Measurements from ENCODE around the gene PRM1. TPM values are rescaled to one million over a fixed set of nuclear protein-coding genes. Genes with fewer than 3 reads are reported as not detected.

The PRM1 gene
- total and polyA plus RNA-seq, 2 experiments from 2014 or later = not detected

DNA sequence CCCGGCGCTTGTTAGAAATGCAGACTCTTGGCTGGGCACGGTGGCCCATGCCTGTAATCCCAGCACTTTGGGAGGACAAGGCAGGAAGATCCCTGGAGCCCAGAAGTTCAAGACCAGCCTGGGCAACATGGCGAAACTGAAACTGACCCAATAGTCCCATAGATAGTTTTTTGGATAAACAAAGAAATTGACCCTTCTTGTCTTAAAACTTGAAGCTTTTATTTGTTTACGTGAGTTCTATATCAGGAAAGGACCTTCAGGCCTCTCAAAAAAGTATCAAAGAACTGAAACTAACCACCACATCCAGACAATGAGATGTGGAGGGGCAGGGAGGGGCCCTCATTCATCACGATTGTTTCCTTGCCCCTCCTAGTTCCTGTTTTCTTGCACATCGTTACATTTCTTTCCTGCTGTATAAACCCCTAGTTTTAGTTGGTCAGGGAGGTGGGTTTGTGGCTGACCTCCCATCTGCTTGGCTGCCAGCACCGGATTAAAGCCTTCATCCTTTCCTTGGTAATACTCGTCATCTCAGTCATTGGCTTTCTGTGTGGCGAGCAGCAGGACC lies 29.9 kb upstream of the PRM1 start:
- Histone ChIP-seq H3K4me1 (ENCODE audit: low read depth) (no peaks in the 10 kb centered on the region), H3K4me3 (no peak overlapping the region), H3K27me3 (peaks cover 8% of the 10 kb centered on the region), H3K27ac (no peak overlapping the region), H3K36me3 (no peaks in the 10 kb centered on the region), H3K9me3 (ENCODE audit: low read depth) (no peaks in the 10 kb centered on the region)
- TF ChIP-seq, protein P1, sequence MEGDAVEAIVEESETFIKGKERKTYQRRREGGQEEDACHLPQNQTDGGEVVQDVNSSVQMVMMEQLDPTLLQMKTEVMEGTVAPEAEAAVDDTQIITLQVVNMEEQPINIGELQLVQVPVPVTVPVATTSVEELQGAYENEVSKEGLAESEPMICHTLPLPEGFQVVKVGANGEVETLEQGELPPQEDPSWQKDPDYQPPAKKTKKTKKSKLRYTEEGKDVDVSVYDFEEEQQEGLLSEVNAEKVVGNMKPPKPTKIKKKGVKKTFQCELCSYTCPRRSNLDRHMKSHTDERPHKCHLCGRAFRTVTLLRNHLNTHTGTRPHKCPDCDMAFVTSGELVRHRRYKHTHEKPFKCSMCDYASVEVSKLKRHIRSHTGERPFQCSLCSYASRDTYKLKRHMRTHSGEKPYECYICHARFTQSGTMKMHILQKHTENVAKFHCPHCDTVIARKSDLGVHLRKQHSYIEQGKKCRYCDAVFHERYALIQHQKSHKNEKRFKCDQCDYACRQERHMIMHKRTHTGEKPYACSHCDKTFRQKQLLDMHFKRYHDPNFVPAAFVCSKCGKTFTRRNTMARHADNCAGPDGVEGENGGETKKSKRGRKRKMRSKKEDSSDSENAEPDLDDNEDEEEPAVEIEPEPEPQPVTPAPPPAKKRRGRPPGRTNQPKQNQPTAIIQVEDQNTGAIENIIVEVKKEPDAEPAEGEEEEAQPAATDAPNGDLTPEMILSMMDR (IDR thresholded peaks at IDR 0.05; ENCODE audit: low read depth, low read length) = no peak
- no peak for DNase-seq (ENCODE audit: low read depth in 1 of 2, low spot score in 1 of 2)

DNA sequence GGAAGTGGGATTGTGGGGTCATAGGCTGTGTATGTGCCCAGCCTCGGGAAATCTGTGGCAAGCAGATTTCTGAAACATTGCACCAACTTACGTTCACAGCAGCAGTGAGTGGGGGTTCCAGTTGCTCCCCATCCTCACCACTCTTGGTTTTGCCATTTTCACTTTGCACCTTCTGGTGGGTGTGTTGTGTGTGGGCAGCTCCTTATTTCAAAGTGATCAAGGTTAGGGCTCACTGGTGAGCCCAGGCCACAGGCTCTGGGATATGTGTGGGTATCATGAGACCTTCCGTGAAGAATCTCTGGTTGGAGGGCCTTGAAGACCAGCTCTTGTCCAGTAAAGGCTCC lies 29.5 kb upstream of the PRM1 start:
- H3K9me3 ChIP-seq (ENCODE audit: low read depth) = no peaks in the 10 kb centered on the region
- no peak overlapping the region for H3K4me3 ChIP-seq
- H3K36me3 ChIP-seq = no peaks in the 10 kb centered on the region
- H3K27ac ChIP-seq = no peak overlapping the region
- TF ChIP-seq, protein P1 (IDR thresholded peaks at IDR 0.05; ENCODE audit: low read depth, low read length) = no peak
- no peak for DNase-seq (ENCODE audit: low read depth in 1 of 2, low spot score in 1 of 2)
- peaks cover 3% of the 10 kb centered on the region for H3K27me3 ChIP-seq
- no peaks in the 10 kb centered on the region for H3K4me1 ChIP-seq (ENCODE audit: low read depth)

DNA sequence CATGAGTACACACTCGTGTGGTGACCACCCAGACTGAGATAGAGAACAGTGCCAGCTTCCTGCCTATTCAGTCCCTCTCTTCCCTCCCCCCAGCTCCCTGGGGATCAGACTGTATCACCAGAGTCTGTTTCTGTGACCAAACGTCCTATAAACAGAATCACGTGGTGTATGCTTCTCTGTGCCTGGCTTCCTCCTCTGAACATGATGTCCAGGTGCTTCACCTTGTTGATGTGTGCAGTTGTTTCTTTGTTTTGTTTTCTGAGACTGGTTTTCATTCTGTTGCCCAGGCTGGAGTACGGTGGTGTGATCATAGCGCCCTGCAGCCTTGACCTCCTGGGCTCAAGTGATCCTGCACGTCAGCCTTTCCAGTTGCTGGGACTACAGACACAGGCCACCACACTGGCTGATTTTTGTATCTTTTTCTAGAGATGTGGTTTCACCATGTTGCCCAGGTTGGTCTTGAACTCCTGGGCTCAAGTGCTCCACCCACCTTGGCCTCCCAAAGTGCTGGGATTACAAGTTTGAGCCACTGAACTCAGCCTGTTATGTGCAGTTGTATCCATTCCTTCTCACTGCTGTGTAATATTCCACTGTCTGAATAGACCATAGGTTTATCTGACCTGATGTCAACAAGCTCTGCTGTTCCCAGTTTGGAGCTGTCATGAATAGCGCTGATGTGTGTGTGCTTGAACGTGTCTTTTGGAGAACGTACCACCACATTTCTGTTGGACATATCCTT lies 28.9 kb upstream of the PRM1 start:
- Histone ChIP-seq H3K4me3 (no peak overlapping the region), H3K9me3 (ENCODE audit: low read depth) (no peaks in the 10 kb centered on the region), H3K4me1 (ENCODE audit: low read depth) (no peaks in the 10 kb centered on the region), H3K27me3 (no peaks in the 10 kb centered on the region), H3K27ac (no peak overlapping the region), H3K36me3 (no peaks in the 10 kb centered on the region)
- no peak for DNase-seq (ENCODE audit: low read depth in 1 of 2, low spot score in 1 of 2)
- TF ChIP-seq, protein P1 (IDR thresholded peaks at IDR 0.05; ENCODE audit: low read depth, low read length) = no peak

DNA sequence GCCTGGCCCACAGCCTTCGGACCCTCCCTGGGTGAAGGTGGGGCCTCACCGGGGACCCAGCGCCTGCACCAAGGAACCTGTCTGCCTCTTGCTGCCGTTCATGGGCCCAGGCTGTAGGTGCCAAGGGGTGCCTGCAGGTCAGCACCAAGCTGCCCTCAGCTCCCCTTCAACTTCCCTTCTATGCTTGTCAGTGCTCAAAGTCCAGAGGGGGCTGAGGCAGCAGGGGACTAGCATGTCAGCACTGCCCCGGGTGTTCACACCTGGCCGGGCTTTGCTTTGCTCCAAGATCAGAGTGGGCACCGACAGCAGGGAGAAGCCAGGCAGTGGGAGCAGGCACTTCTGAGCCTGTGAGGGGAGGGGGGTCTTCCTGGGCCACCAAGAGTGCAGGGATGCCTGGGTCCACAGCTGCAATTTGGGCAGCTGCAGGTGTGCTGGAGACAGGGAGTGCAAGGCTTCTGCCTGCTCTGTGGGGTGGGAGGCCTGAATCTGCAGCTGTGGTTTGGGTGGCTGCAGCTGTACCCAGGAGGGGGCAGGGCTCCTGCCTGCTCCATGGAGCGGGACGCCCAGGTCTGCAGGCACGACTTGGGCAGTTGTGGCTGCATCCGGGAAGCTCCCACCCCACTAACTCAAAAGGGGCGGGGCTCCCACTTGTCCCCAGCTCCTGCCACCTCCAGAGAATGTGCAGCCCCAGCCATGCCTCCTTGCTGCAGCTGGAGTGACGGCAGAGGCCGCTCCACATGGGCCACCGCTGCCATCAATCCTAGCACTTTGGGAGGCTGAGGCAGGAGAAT lies 27.6 kb upstream of the PRM1 start:
- Histone ChIP-seq H3K4me1 (ENCODE audit: low read depth) (no peaks in the 10 kb centered on the region), H3K4me3 (no peak overlapping the region), H3K27me3 (no peaks in the 10 kb centered on the region), H3K9me3 (ENCODE audit: low read depth) (no peaks in the 10 kb centered on the region), H3K27ac (no peak overlapping the region), H3K36me3 (no peaks in the 10 kb centered on the region)
- no peak for DNase-seq (ENCODE audit: low read depth in 1 of 2, low spot score in 1 of 2)
- TF ChIP-seq, protein P1 (IDR thresholded peaks at IDR 0.05; ENCODE audit: low read depth, low read length) = no peak

DNA sequence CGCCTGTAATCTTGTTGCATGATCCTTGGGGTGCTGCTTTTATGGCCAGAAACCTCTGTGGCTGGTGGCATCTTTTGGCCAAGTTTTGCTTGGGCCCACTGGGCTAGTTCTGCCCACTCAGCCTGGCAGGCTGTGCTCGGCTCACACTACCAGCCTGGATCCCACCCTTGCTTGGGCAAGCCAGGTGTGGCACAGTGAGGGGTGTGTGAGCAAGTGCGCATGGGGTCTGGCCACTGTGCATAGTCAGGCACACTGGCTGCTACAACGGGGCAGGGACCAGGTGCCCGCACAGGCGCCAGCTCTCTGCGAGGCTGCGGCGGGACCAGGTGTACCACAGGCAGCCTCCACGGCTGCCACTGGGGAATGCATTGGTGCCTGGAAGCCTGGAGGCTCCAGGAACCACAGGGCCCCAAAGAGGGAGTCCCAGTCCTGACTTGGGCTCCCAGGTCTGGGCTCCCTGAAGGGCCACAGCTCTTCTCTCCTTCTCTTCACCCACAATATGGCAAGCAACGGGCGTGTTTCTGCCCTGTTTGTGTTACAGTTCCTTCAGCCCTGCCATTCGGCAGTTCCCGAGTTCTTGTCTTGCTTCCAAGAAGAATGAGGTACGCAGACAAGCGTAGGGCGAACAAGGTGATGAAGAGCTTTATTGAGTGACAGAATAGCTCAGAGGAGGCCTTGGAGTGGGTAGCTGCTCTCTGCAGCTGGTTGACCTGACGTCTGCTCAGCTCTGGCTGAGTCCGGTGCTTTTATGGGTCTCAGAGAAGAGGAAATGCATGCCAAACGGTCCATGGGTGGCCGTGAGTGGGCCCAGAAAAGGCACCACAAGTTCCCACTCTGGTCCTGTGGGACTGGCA lies 26.7 kb upstream of the PRM1 start:
- Histone ChIP-seq H3K27me3 (no peaks in the 10 kb centered on the region), H3K4me3 (no peak overlapping the region), H3K9me3 (ENCODE audit: low read depth) (no peaks in the 10 kb centered on the region), H3K36me3 (no peaks in the 10 kb centered on the region), H3K4me1 (ENCODE audit: low read depth) (peaks cover 7% of the 10 kb centered on the region), H3K27ac (no peak overlapping the region)
- no peak for DNase-seq (ENCODE audit: low read depth in 1 of 2, low spot score in 1 of 2)
- TF ChIP-seq, protein P1 (IDR thresholded peaks at IDR 0.05; ENCODE audit: low read depth, low read length) = no peak
